ENCODE results near the gene MAP2K6. TPM values are rescaled to one million over a fixed set of nuclear protein-coding genes. Genes with fewer than 3 reads are reported as not detected.

MAP2K6 gene
- total and polyA plus RNA-seq, 12 donors: 0.88 to 4.0 (median 1.8) TPM

DNA sequence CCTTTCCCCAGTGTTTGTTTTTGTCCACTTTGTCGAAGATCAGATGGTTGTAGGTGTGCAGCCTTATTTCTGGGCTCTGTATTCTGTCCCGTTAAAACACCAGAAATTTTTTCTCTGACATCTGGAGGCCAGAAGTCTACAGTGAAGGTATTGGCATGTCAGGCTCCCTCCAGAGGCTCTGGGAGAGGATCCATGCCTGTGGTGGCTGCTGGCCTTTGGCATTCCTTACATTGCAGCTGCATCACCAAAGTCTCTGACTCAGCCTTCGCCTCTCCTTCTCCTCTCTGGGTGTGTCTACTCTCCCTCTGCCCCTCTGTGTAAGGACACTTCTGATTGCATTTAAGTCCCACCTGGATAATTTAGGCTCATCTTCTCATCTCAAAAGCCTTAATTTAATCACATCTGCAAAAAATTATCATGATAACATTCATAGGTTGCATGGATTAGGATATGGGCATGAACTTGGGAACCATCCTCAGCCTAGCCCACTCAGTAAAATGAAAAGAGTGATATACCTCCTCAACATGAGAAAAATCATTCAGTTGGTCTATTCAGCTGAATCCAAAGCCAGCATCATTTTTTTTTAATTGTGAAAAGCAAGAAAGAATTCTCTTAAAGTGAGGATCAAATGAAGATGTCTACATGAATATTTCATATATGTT is 78.0 kb downstream of the MAP2K6 start:
- H3K27ac ChIP-seq: no peak overlapping the region
- no peaks in the 10 kb centered on the region for H3K9me3 ChIP-seq
- no peaks in the 10 kb centered on the region for H3K4me1 ChIP-seq
- H3K27me3 ChIP-seq: no peaks in the 10 kb centered on the region
- WGBS, 2 donors: 71 to 78% methylated on average over 3 of the region's 3 CpGs
- no peak for ATAC-seq
- H3K4me3 ChIP-seq: no peak overlapping the region
- no peak for TF ChIP-seq CTCF (IDR thresholded peaks at IDR 0.05)
- H3K36me3 ChIP-seq: no peaks in the 10 kb centered on the region
- intact Hi-C loops (cut with DNase I): loop anchor here in 1 of 10 donors (1.0 kb wide), 1 partner anchor 9 kb away; no protein-coding TSS in a partner anchor
- DNase-seq: no peak

- 92 to 93% methylated on average over 5 of the region's 5 CpGs for WGBS, 2 donors
- Histone ChIP-seq H3K4me3 (no peak overlapping the region), H3K4me1 (peaks cover 0 to 3% (median under 1%) of the 10 kb centered on the region in 9 donors), H3K27ac (no peak overlapping the region), H3K36me3 (no peaks in the 10 kb centered on the region), H3K9me3 (no peaks in the 10 kb centered on the region), H3K27me3 (no peaks in the 10 kb centered on the region)
- TF ChIP-seq CTCF (IDR thresholded peaks at IDR 0.05): no peak
- DNase-seq: no peak
- no peak for ATAC-seq
- intact Hi-C loops (cut with DNase I): no loop called here
Observed at GRCh38 chr17:69495787-69496186, 81.3 kb downstream of the MAP2K6 start.

DNA sequence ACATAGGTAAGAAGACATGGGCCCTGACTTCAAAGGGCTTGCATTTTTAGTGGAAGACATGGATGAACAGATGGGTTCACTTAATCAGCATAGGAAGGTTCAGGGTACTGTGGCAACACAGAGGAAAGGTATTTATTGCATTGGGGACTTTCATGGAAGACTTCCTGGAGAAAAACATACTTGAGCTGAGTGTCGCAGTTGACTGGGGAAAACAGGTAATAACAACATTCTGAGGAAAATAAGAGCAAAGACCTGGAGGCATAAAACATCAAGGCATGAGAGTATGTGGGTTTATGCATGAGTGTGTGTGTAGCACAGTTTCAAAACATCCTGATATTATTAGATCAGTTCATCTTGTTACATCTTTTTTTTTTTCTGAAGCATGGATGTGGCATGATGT is 82.7 kb downstream of the MAP2K6 start:
- no peak overlapping the region for H3K27ac ChIP-seq
- TF ChIP-seq CTCF (IDR thresholded peaks at IDR 0.05): no peak
- H3K4me3 ChIP-seq: no peak overlapping the region
- H3K9me3 ChIP-seq: no peaks in the 10 kb centered on the region
- intact Hi-C loops (cut with DNase I): no loop called here
- no peaks in the 10 kb centered on the region for H3K27me3 ChIP-seq
- ATAC-seq (no peak), DNase-seq (no peak)
- H3K36me3 ChIP-seq: no peaks in the 10 kb centered on the region
- 100% methylated on average over 1 of the region's 1 CpG for WGBS, 2 donors
- H3K4me1 ChIP-seq: peaks cover 0 to 16% (median 12%) of the 10 kb centered on the region in 9 donors

DNA sequence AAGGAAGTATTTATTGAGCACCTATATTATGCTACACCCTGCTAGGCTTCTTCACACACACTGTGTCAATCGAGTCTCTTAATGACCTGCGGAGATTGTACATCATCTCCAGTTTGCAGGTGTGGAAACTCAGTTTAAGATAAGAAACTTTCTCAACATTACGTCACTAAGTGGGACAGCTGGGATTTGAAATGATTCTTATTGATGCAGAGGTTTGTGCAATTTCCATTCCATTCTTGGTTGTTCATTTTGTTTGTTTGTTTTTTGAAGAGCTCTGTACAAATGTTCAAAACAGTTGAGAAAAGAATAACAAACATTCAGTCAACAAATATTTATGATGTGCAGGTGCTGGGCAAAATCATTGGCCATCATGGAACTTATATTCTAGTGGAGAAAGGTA is 84.8 kb downstream of the MAP2K6 start:
- DNase-seq (no peak), ATAC-seq (no peak)
- H3K36me3 ChIP-seq: no peaks in the 10 kb centered on the region
- intact Hi-C loops (cut with DNase I): no loop called here
- peaks cover 0 to 26% (median 14%) of the 10 kb centered on the region in 9 donors for H3K4me1 ChIP-seq
- 82 to 86% methylated on average over 3 of the region's 3 CpGs for WGBS, 2 donors
- no peak overlapping the region for H3K27ac ChIP-seq
- H3K27me3 ChIP-seq: no peaks in the 10 kb centered on the region
- no peak overlapping the region for H3K4me3 ChIP-seq
- TF ChIP-seq CTCF (IDR thresholded peaks at IDR 0.05): no peak
- no peaks in the 10 kb centered on the region for H3K9me3 ChIP-seq
